HepG2 (cell line): Measurements from ENCODE around the gene CCNDBP1. TPM values are rescaled to one million over a fixed set of nuclear protein-coding genes. Genes with fewer than 3 reads are reported as not detected.

ENCODE experiments used
- ATAC-seq: fragments of 200-7000 bp; cut with Tn5 transposase; 3 replicates; pipeline ENCODE4 v1.9.1; 2020; ENCODE audit warnings: mild to moderate bottlenecking, moderate library complexity
- BruUV-seq: library from RNA; stranded (reverse); fragments of 400-500 nt; replicated peaks from 2 replicates; lab custom pipeline; 2021; lab: Mats Ljungman, UMichigan
- CTCF ChIA-PET: fragments of 300-600 bp; formaldehyde crosslinking; extraction: SDS; loops from one replicate; lab custom pipeline; 2021; ENCODE audit warnings: low total read pairs, inconsistent platforms, low intra/inter-chr PET ratio; lab: Yijun Ruan, JAX
- POLR2A ChIA-PET: fragments of 350-600 bp; sonication (Branson Sonifier 250); formaldehyde crosslinking; loops from one replicate; lab custom pipeline; 2020; ENCODE audit warnings: antibody characterized with exemption, inconsistent platforms; lab: Yijun Ruan, JAX
- DNase-seq: peaks from one replicate; pipeline ENCODE4 v3.0.0-alpha.2; 2015; ENCODE audit warnings: low spot score
- FAIRE-seq: peaks from 3 replicates; lab custom pipeline; 2011; peaks lifted over from hg19 to GRCh38; lab: Jason Lieb, UNC
- H2AFZ ChIP-seq: one replicate; pipeline ENCODE4 v1.6.1; 2011; ENCODE audit warnings: low read length, inconsistent platforms
- H3K27ac ChIP-seq: fragments of 300-600 bp; 3 replicates; pipeline ENCODE4 v1.8.0; 2011; ENCODE audit warnings: mixed run types, mild to moderate bottlenecking, mixed read lengths, low read length, inconsistent platforms; ENCODE audit not compliant: insufficient read depth; ENCODE audit errors: extremely low read length
- H3K27me3 ChIP-seq, 2 experiments: fragments of 200-600 bp in 1 of 2; 2 replicates in 1 of 2; 3 replicates in 1 of 2; pipeline versions ENCODE4 v1.6.0 to v1.8.0; 2011; ENCODE audit warnings: low read length in 2 of 2, mild to moderate bottlenecking in 2 of 2, moderate library complexity in 2 of 2, inconsistent platforms in 1 of 2; ENCODE audit not compliant: insufficient read depth in 2 of 2, control insufficient read depth in 1 of 2
- H3K36me3 ChIP-seq, 2 experiments: fragments of 200-600 bp in 1 of 2; replicated peaks in 1 of 2; 2 replicates in 1 of 2; 3 replicates in 1 of 2; pipeline versions ENCODE4 v1.5.1 to v1.8.0; 2011; ENCODE audit warnings: low read length in 2 of 2, inconsistent platforms in 1 of 2; ENCODE audit not compliant: insufficient read depth in 2 of 2, control insufficient read depth in 1 of 2
- H3K4me1 ChIP-seq: 2 replicates; pipeline ENCODE4 v1.5.1; 2012; ENCODE audit warnings: low read length, inconsistent platforms; ENCODE audit not compliant: insufficient read depth
- H3K4me2 ChIP-seq: 2 replicates; pipeline ENCODE4 v1.6.0; 2011; ENCODE audit warnings: low read depth, low read length, inconsistent platforms
- H3K4me3 ChIP-seq, 3 experiments: fragments of 200-600 bp in 1 of 3; sonication (generic), shearing (Covaris generic) in 1 of 3; replicated peaks in 1 of 3; 2 replicates each; pipeline ENCODE4 v1.5.1; 2011 to 2016; ENCODE audit warnings: low read length in 3 of 3, inconsistent platforms in 2 of 3, low read depth in 2 of 3, mild to moderate bottlenecking in 2 of 3, control low read depth in 1 of 3, mixed read lengths in 1 of 3; ENCODE audit not compliant: insufficient read depth in 1 of 3
- H3K79me2 ChIP-seq: one replicate; pipeline ENCODE4 v1.6.1; 2011; ENCODE audit warnings: low read length, inconsistent platforms; ENCODE audit not compliant: insufficient read depth
- H3K9ac ChIP-seq: 2 replicates; pipeline ENCODE4 v1.6.0; 2011; ENCODE audit warnings: mild to moderate bottlenecking, low read depth, low read length, inconsistent platforms; ENCODE audit not compliant: insufficient read depth
- H3K9me3 ChIP-seq: 2 replicates; pipeline ENCODE4 v1.5.1; 2012; ENCODE audit warnings: mild to moderate bottlenecking, low read length
- H4K20me1 ChIP-seq: 2 replicates; pipeline ENCODE4 v1.6.0; 2011; ENCODE audit warnings: inconsistent platforms, mild to moderate bottlenecking, low read length, moderate library complexity; ENCODE audit not compliant: insufficient read depth
- ETV5 ChIP-seq: IDR thresholded peaks from 2 replicates; pipeline ENCODE4 v1.6.1; 2018; ENCODE audit warnings: missing biosample characterization, missing genetic modification reagents, inconsistent platforms, borderline replicate concordance
- KAT8 ChIP-seq: IDR thresholded peaks from 2 replicates; pipeline ENCODE4 v1.6.1; 2016; ENCODE audit warnings: missing genetic modification reagents, missing compliant biosample characterization
- LRRFIP1 ChIP-seq: sonication (generic); formaldehyde crosslinking; conservative IDR thresholded peaks from 2 replicates; pipeline ENCODE4 v1.4.0; 2020; ENCODE audit warnings: missing genetic modification reagents
- MAZ ChIP-seq, 2 experiments: sonication (generic) in 1 of 2; formaldehyde crosslinking in 1 of 2; IDR thresholded peaks; 2 replicates each; pipeline versions ENCODE4 v1.5.0 to v1.6.1; 2012 to 2020; ENCODE audit warnings: low read depth in 2 of 2, mild to moderate bottlenecking in 2 of 2, borderline replicate concordance in 1 of 2, improper control_type of control experiment in 1 of 2, low read length in 1 of 2, missing genetic modification reagents in 1 of 2, moderate library complexity in 1 of 2
- SOX13 ChIP-seq, 3 experiments: fragments of 450-650 bp in 1 of 3; sonication (generic) in 1 of 3; formaldehyde crosslinking in 1 of 3; IDR thresholded peaks in 2 of 3; conservative IDR thresholded peaks in 1 of 3; 2 replicates each; pipeline versions ENCODE4 v1.5.0 to v1.6.1; 2016 to 2020; ENCODE audit warnings: antibody characterized with exemption in 1 of 3, mild to moderate bottlenecking in 1 of 3, missing compliant biosample characterization in 1 of 3, missing genetic modification reagents in 1 of 3, moderate library complexity in 1 of 3
- SOX6 ChIP-seq, 2 experiments: fragments of 450-650 bp in 1 of 2; sonication (generic) in 1 of 2; formaldehyde crosslinking in 1 of 2; IDR thresholded peaks; 2 replicates each; pipeline versions ENCODE4 v1.4.0 to v1.6.1; 2017 to 2020; ENCODE audit warnings: antibody characterized with exemption in 1 of 2, mild to moderate bottlenecking in 1 of 2, missing genetic modification reagents in 1 of 2
- TCF7L2 ChIP-seq: IDR thresholded peaks from 2 replicates; pipeline ENCODE4 v1.6.1; 2011; ENCODE audit warnings: mild to moderate bottlenecking, low read depth, low read length, moderate library complexity
- ZNF3 ChIP-seq: IDR thresholded peaks from 2 replicates; pipeline ENCODE4 v1.7.0; 2017; ENCODE audit warnings: inconsistent platforms
- ZNF44 ChIP-seq: sonication (generic); formaldehyde crosslinking; IDR thresholded peaks from 2 replicates; pipeline ENCODE4 v1.5.1; 2020; ENCODE audit warnings: mild to moderate bottlenecking, missing genetic modification reagents
- WGBS: methylation state at CpG from one replicate; pipeline ENCODE4 v1.1.6; 2017; ENCODE audit warnings: low lambda C conversion rate; 5-methylcytosine and 5-hydroxymethylcytosine counted together
- in situ Hi-C: cut with HindIII; loops from 2 replicates; pipeline ENCODE4 v1.10.0; 2017; ENCODE audit warnings: low pct_unique_long_range_greater_than_20kb; ENCODE audit not compliant: extremely low pct_ligation_motif_present
- intact Hi-C: fragments of 100-400 bp; cut with micrococcal nuclease; formaldehyde crosslinking; loops from one replicate; pipeline ENCODE4 v1.10.0; 2022; ENCODE audit not compliant: unreplicated experiment
- polyA plus RNA-seq, 8 experiments: library from polyadenylated mRNA; depleted of rRNA in 3 of 8; stranded (reverse) in 7 of 8; unstranded in 1 of 8; fragments of >200 nt; fragmentation: Illumina TruSeq in 4 of 8; extraction: Trizol in 4 of 8; gene quantifications; 2 replicates each; pipeline versions ENCODE4 v1.2.1 to v1.2.3, GENCODE V29; 2011 to 2016; ENCODE audit warnings: low read depth in 4 of 8, missing spikeins in 1 of 8, mixed read lengths in 1 of 8; ENCODE audit not compliant: insufficient read depth in 1 of 8
- total RNA-seq, 5 experiments: library from RNA; depleted of rRNA; stranded (reverse); fragments of >200 nt; fragmentation: Illumina TruSeq; extraction: Trizol; gene quantifications; 2 replicates each; pipeline ENCODE4 v1.2.3, GENCODE V29; 2016; ENCODE audit warnings: low read depth in 1 of 5
- TF ChIP-seq, protein P1 (sequence below): sonication (generic); formaldehyde crosslinking; IDR thresholded peaks from 2 replicates; pipeline ENCODE4 v1.5.1; 2020; ENCODE audit warnings: mild to moderate bottlenecking, missing genetic modification reagents, borderline replicate concordance
- TF ChIP-seq, protein P2 (sequence below): IDR thresholded peaks from 2 replicates; pipeline ENCODE4 v1.6.1; 2016
- TF ChIP-seq, protein P3 (sequence below): IDR thresholded peaks from 2 replicates; pipeline ENCODE4 v1.6.1; 2012; ENCODE audit warnings: inconsistent platforms

CCNDBP1 gene
- total and polyA plus RNA-seq, 2 of the 13 experiments (the other 11 are each of a cell fraction or from before 2014, with no cell fraction given) = 24.8 to 42.3 TPM

DNA sequence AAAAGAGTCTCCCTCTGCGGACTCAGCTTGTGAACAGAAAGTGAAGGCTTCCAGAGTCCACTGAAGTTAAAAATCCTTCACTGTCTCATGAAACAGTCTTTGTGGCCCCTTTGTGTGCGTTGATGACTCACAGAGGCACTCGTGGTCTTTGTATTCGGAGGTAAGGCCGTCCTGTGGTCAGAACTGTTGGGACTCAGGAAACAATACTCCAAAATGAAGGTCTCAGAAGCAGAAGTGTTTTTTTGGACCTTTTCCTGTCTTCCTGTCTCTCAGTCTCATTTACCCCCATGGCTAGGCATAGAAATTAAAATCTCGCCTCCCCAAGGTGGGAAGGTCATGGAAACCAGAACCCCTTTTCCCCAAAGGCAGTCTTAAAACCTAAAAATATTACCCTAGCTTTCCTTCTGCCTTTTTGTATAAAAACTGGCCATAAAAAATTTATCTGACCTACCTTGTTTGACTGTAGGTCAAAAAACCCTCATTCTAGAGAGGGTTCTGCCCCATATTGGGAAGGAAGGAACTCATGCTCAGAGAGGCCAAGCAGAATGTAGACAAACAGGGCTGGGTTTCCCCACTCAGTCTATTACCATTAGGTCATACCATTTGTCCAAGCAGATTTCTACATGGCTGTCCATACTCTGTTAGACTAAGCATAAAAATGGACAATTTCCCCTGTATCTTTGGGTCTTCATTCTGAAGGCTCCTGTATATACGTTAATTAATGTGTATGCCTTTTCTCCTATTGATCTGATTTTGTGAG lies 54.7 kb downstream of the CCNDBP1 start:
- ChIA-PET POLR2A (no interaction called here), CTCF (no interaction called here)
- H3K4me2 ChIP-seq = peak overlapping the region; percentile 66
- no peak overlapping the region for H3K27ac ChIP-seq
- FAIRE-seq (no peak), ATAC-seq (peak; percentile 79), DNase-seq (peak; percentile 77)
- peaks cover 27% of the 10 kb centered on the region for H3K4me1 ChIP-seq
- H3K9ac ChIP-seq = no peak overlapping the region
- H3K4me3 ChIP-seq = peak overlapping the region in 2 of 3 experiments; percentile 15 to 35; a peak in 1 of 6 replicates
- no peak overlapping the region for H2AFZ ChIP-seq
- intact Hi-C loops (no loop called here), in situ Hi-C loops (loop anchor here (10.0 kb wide), 1 partner anchor 45 kb away; no protein-coding TSS in a partner anchor)
- peaks cover 0 to 28% of the 10 kb centered on the region in 2 experiments; a peak in 3 of 5 replicates for H3K27me3 ChIP-seq
- WGBS = 8% methylated on average over 7 of the region's 7 CpGs
- H3K9me3 ChIP-seq = no peaks in the 10 kb centered on the region
- H4K20me1 ChIP-seq = no peaks in the 10 kb centered on the region
- no peaks in the 10 kb centered on the region for H3K36me3 ChIP-seq
- no peaks in the 10 kb centered on the region for H3K79me2 ChIP-seq
- BruUV-seq = no TSS peak
- TF ChIP-seq, protein P1, sequence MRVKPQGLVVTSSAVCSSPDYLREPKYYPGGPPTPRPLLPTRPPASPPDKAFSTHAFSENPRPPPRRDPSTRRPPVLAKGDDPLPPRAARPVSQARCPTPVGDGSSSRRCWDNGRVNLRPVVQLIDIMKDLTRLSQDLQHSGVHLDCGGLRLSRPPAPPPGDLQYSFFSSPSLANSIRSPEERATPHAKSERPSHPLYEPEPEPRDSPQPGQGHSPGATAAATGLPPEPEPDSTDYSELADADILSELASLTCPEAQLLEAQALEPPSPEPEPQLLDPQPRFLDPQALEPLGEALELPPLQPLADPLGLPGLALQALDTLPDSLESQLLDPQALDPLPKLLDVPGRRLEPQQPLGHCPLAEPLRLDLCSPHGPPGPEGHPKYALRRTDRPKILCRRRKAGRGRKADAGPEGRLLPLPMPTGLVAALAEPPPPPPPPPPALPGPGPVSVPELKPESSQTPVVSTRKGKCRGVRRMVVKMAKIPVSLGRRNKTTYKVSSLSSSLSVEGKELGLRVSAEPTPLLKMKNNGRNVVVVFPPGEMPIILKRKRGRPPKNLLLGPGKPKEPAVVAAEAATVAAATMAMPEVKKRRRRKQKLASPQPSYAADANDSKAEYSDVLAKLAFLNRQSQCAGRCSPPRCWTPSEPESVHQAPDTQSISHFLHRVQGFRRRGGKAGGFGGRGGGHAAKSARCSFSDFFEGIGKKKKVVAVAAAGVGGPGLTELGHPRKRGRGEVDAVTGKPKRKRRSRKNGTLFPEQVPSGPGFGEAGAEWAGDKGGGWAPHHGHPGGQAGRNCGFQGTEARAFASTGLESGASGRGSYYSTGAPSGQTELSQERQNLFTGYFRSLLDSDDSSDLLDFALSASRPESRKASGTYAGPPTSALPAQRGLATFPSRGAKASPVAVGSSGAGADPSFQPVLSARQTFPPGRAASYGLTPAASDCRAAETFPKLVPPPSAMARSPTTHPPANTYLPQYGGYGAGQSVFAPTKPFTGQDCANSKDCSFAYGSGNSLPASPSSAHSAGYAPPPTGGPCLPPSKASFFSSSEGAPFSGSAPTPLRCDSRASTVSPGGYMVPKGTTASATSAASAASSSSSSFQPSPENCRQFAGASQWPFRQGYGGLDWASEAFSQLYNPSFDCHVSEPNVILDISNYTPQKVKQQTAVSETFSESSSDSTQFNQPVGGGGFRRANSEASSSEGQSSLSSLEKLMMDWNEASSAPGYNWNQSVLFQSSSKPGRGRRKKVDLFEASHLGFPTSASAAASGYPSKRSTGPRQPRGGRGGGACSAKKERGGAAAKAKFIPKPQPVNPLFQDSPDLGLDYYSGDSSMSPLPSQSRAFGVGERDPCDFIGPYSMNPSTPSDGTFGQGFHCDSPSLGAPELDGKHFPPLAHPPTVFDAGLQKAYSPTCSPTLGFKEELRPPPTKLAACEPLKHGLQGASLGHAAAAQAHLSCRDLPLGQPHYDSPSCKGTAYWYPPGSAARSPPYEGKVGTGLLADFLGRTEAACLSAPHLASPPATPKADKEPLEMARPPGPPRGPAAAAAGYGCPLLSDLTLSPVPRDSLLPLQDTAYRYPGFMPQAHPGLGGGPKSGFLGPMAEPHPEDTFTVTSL = peak; percentile 28; the same call in 1 of the 2 replicates
- no peak for TF ChIP-seq MAZ (IDR thresholded peaks at IDR 0.05; ENCODE audit: borderline replicate concordance, low read depth, low read length)
- no peak for TF ChIP-seq MAZ (CRISPR knock-in tag; IDR thresholded peaks at IDR 0.05; ENCODE audit: low read depth)
- TF ChIP-seq TCF7L2 = no peak
- TF ChIP-seq ETV5 (CRISPR knock-in tag) = peak; percentile 27; the same call in 1 of the 2 replicates
- 0 out of 2 replicates have a peak, but pooled peaks have one; percentile 27 for TF ChIP-seq SOX13 (IDR thresholded peaks at IDR 0.05)
- peak in 1 of 2 experiments; percentile 66; a peak in 1 of 4 replicates for TF ChIP-seq SOX13 (CRISPR knock-in tag; conservative IDR thresholded peaks at IDR 0.05 in 1 of 2, IDR thresholded peaks at IDR 0.05 in 1 of 2)
- TF ChIP-seq LRRFIP1 (CRISPR knock-in tag) = no peak
- TF ChIP-seq SOX6 (IDR thresholded peaks at IDR 0.05) = no peak
- TF ChIP-seq SOX6 (CRISPR knock-in tag; IDR thresholded peaks at IDR 0.05) = peak; percentile 33; the same call in 1 of the 2 replicates
- TF ChIP-seq KAT8 = 0 out of 2 replicates have a peak, but pooled peaks have one; percentile 18
- TF ChIP-seq, protein P2, sequence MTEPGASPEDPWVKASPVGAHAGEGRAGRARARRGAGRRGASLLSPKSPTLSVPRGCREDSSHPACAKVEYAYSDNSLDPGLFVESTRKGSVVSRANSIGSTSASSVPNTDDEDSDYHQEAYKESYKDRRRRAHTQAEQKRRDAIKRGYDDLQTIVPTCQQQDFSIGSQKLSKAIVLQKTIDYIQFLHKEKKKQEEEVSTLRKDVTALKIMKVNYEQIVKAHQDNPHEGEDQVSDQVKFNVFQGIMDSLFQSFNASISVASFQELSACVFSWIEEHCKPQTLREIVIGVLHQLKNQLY = no peak
- TF ChIP-seq, protein P3, sequence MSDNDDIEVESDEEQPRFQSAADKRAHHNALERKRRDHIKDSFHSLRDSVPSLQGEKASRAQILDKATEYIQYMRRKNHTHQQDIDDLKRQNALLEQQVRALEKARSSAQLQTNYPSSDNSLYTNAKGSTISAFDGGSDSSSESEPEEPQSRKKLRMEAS = no peak
- TF ChIP-seq ZNF44 = no peak
- TF ChIP-seq ZNF3 = peak; percentile 90
